Activated CD8-positive, alpha-beta T cell treated with anti-CD3 and anti-CD28 coated beads for 36 hours (primary cell): ENCODE results near the gene TNFAIP1. TPM values are rescaled to one million over a fixed set of nuclear protein-coding genes. Genes with fewer than 3 reads are reported as not detected.

Source experiments
- ATAC-seq: fragments of 200-7000 bp; cut with Tn5 transposase; one replicate; pipeline ENCODE4 v1.10.0; 2021; ENCODE audit warnings: mild to moderate bottlenecking, moderate library complexity
- CTCF ChIA-PET: fragments of 350-600 bp; sonication (Branson Sonifier 250); formaldehyde crosslinking; loops from one replicate; lab custom pipeline; 2021; ENCODE audit warnings: antibody characterized with exemption; lab: Charles Lee
- POLR2A ChIA-PET: fragments of 350-600 bp; sonication (Branson Sonifier 250); formaldehyde crosslinking; loops from one replicate; lab custom pipeline; 2021; ENCODE audit warnings: antibody characterized with exemption; lab: Charles Lee
- DNase-seq: peaks from one replicate; pipeline ENCODE4 v3.0.0-alpha.2; 2020
- H3K27ac Mint-ChIP-seq: one replicate; pipeline ENCODE4 v1.8.0; 2021; ENCODE audit warnings: mild to moderate bottlenecking, mixed read lengths
- H3K27me3 Mint-ChIP-seq: one replicate; pipeline ENCODE4 v1.8.0; 2021; ENCODE audit warnings: mixed read lengths
- H3K36me3 Mint-ChIP-seq: one replicate; pipeline ENCODE4 v1.8.0; 2021; ENCODE audit warnings: low read depth, mixed read lengths
- H3K4me1 Mint-ChIP-seq: one replicate; pipeline ENCODE4 v1.8.0; 2021; ENCODE audit warnings: low read depth, mixed read lengths
- H3K4me3 Mint-ChIP-seq: one replicate; pipeline ENCODE4 v1.8.0; 2021; ENCODE audit warnings: mild to moderate bottlenecking, moderate library complexity, mixed read lengths
- H3K9me3 Mint-ChIP-seq: one replicate; pipeline ENCODE4 v1.8.0; 2021; ENCODE audit warnings: mixed read lengths
- CTCF ChIP-seq: fragments of 200-600 bp; IDR thresholded peaks from one replicate; pipeline ENCODE4 v1.8.0; 2022; ENCODE audit warnings: antibody characterized with exemption, mild to moderate bottlenecking
- intact Hi-C: fragments of 100-400 bp; cut with micrococcal nuclease; formaldehyde crosslinking; loops from one replicate; pipeline ENCODE4 v1.10.0; 2022
- total RNA-seq, 2 experiments: library from RNA; stranded (reverse); gene quantifications; one replicate each; pipeline ENCODE4 v1.2.3, GENCODE V29; 2021

The TNFAIP1 gene
- total RNA-seq, 2 experiments from 2014 or later = 19.5 to 20.9 TPM

GRCh38 chr17:28357061-28357900 lies 21.7 kb downstream of the TNFAIP1 start, which contains the start of gene POLDIP2:
Gene POLDIP2 (minus strand): TSS chr17:28357527. CDS start chr17:28357448, 79 bp downstream.
- H3K27ac Mint-ChIP-seq = peak within 1 kb of the TSS; percentile 92
- intact Hi-C loops = no loop called here
- peak; percentile 99 for ATAC-seq

GRCh38 chr17:28357901-28358197 lies 22.3 kb downstream of the TNFAIP1 start:
- Mint-ChIP-seq H3K9me3 (no peaks in the 10 kb centered on the region), H3K27ac (peak overlapping the region; percentile 92), H3K4me1 (peaks cover 34% of the 10 kb centered on the region), H3K4me3 (peak overlapping the region; percentile 97), H3K27me3 (no peaks in the 10 kb centered on the region), H3K36me3 (peaks cover 47% of the 10 kb centered on the region)
- TF ChIP-seq CTCF = no peak
- ChIA-PET POLR2A (interaction anchor here (1.0 to 4.5 kb wide), 11 partner anchors 10 to 195 kb away, joined by 3 to 35 read pairs (median 9); partner anchors contain the start of genes IFT20, SARM1, TNFAIP1 and VTN), CTCF (interaction anchor here (1.0 to 4.4 kb wide), 6 partner anchors 8 to 190 kb away, joined by 3 to 19 read pairs (median 6); partner anchors contain the start of genes IFT20 and TNFAIP1)
- ATAC-seq (no peak), DNase-seq (no peak)
- intact Hi-C loops = no loop called here

More at GRCh38 chr17:28357061-28357900, 21.7 kb downstream of the TNFAIP1 start, which contains the start of gene POLDIP2:
- POLR2A ChIA-PET = interaction anchor here (0.6 to 4.5 kb wide), 15 partner anchors 11 to 363 kb away, joined by 3 to 35 read pairs (median 4); partner anchors contain the start of genes IFT20, RPL23A, SARM1 and TNFAIP1
- TF ChIP-seq CTCF = no peak
- Mint-ChIP-seq H3K36me3 (peaks cover 48% of the 10 kb centered on the region), H3K27me3 (no peaks in the 10 kb centered on the region), H3K4me1 (peaks cover 34% of the 10 kb centered on the region), H3K4me3 (peak within 1 kb of the TSS; percentile 97), H3K9me3 (no peaks in the 10 kb centered on the region)
- DNase-seq = peak; percentile 95
- CTCF ChIA-PET = interaction anchor here (1.0 to 4.4 kb wide), 6 partner anchors 9 to 191 kb away, joined by 3 to 19 read pairs (median 6); partner anchors contain the start of genes IFT20 and TNFAIP1

GRCh38 chr17:28363186-28363585 lies 27.6 kb downstream of the TNFAIP1 start:
- Mint-ChIP-seq H3K27me3 (no peaks in the 10 kb centered on the region), H3K4me1 (peaks cover 10% of the 10 kb centered on the region), H3K36me3 (peaks cover 17% of the 10 kb centered on the region), H3K27ac (no peak overlapping the region), H3K9me3 (no peaks in the 10 kb centered on the region), H3K4me3 (no peak overlapping the region)
- ChIA-PET POLR2A (interaction anchor here (0.9 to 1.0 kb wide), 2 partner anchors 24 to 44 kb away, joined by 3 read pairs; no protein-coding TSS in a partner anchor), CTCF (no interaction called here)
- ATAC-seq = no peak
- no peak for TF ChIP-seq CTCF
- intact Hi-C loops = no loop called here
- DNase-seq = no peak

GRCh38 chr17:28363776-28364650 lies 28.5 kb downstream of the TNFAIP1 start:
- ChIA-PET POLR2A (interaction anchor here (0.7 to 1.3 kb wide), 4 partner anchors 18 to 44 kb away, joined by 3 read pairs; partner anchors contain the start of genes IFT20 and TNFAIP1), CTCF (no interaction called here)
- H3K36me3 Mint-ChIP-seq = peaks cover 17% of the 10 kb centered on the region

More at GRCh38 chr17:28363776-28364650, 28.5 kb downstream of the TNFAIP1 start:
- no peak overlapping the region for H3K4me3 Mint-ChIP-seq
- intact Hi-C loops = no loop called here
- no peaks in the 10 kb centered on the region for H3K9me3 Mint-ChIP-seq
- ATAC-seq = no peak
- H3K27ac Mint-ChIP-seq = no peak overlapping the region
- no peaks in the 10 kb centered on the region for H3K27me3 Mint-ChIP-seq
- TF ChIP-seq CTCF = no peak
- H3K4me1 Mint-ChIP-seq = peaks cover 3% of the 10 kb centered on the region
- no peak for DNase-seq
